Activated naive CD4-positive, alpha-beta T cell treated with anti-CD3 and anti-CD28 coated beads, Interleukin-2, amount 50 U/mL, for 24 hours (primary cell): ENCODE measurements around the gene SLC25A40.
"Not testable (repeated sequence)": the region's sequence is repeated elsewhere in the genome, so short reads cannot be mapped to it uniquely, and the experiment has no call there.

Experiments used
- H3K27ac Mint-ChIP-seq: one replicate; pipeline ENCODE4 v1.8.0; 2021; ENCODE audit warnings: mild to moderate bottlenecking, mixed read lengths
- H3K27me3 Mint-ChIP-seq: one replicate; pipeline ENCODE4 v1.8.0; 2021; ENCODE audit warnings: mixed read lengths
- H3K36me3 Mint-ChIP-seq: one replicate; pipeline ENCODE4 v1.8.0; 2021; ENCODE audit warnings: mixed read lengths
- H3K4me1 Mint-ChIP-seq: one replicate; pipeline ENCODE4 v1.8.0; 2021; ENCODE audit warnings: mixed read lengths
- H3K4me3 Mint-ChIP-seq: one replicate; pipeline ENCODE4 v1.8.0; 2021; ENCODE audit warnings: mild to moderate bottlenecking, mixed read lengths
- H3K9me3 Mint-ChIP-seq: one replicate; pipeline ENCODE4 v1.8.0; 2021; ENCODE audit warnings: mixed read lengths

The SLC25A40 gene

GRCh38 chr7:87831097-87831496 is 45.1 kb downstream of the SLC25A40 start:
- peaks cover 9% of the 10 kb centered on the region for H3K36me3 Mint-ChIP-seq
- no peak overlapping the region for H3K4me3 Mint-ChIP-seq
- H3K4me1 Mint-ChIP-seq = no peaks in the 10 kb centered on the region
- H3K27ac Mint-ChIP-seq = no peak overlapping the region
- H3K27me3 Mint-ChIP-seq = no peaks in the 10 kb centered on the region
- no peaks in the 10 kb centered on the region for H3K9me3 Mint-ChIP-seq

- H3K27me3 Mint-ChIP-seq, H3K4me1 Mint-ChIP-seq, H3K27ac Mint-ChIP-seq, H3K4me3 Mint-ChIP-seq, H3K36me3 Mint-ChIP-seq, H3K9me3 Mint-ChIP-seq: not testable (repeated sequence)
These were observed 47.8 kb downstream of the SLC25A40 start for GRCh38 chr7:87828383-87828782.

- H3K27ac Mint-ChIP-seq = not testable (repeated sequence)
These were observed 50.8 kb downstream of the SLC25A40 start for GRCh38 chr7:87825369-87825768.

GRCh38 chr7:87822056-87822455 is 54.1 kb downstream of the SLC25A40 start:
- not testable (repeated sequence) for H3K27me3 Mint-ChIP-seq, H3K27ac Mint-ChIP-seq, H3K4me3 Mint-ChIP-seq, H3K36me3 Mint-ChIP-seq, H3K4me1 Mint-ChIP-seq, H3K9me3 Mint-ChIP-seq

More at GRCh38 chr7:87825369-87825768, 50.8 kb downstream of the SLC25A40 start:
- not testable (repeated sequence) for H3K27me3 Mint-ChIP-seq, H3K4me1 Mint-ChIP-seq, H3K36me3 Mint-ChIP-seq, H3K4me3 Mint-ChIP-seq, H3K9me3 Mint-ChIP-seq

- H3K36me3 Mint-ChIP-seq = peaks cover 3% of the 10 kb centered on the region
- no peaks in the 10 kb centered on the region for H3K4me1 Mint-ChIP-seq
- no peaks in the 10 kb centered on the region for H3K9me3 Mint-ChIP-seq
- H3K27me3 Mint-ChIP-seq = peaks cover 3% of the 10 kb centered on the region
- no peak overlapping the region for H3K27ac Mint-ChIP-seq
- H3K4me3 Mint-ChIP-seq = no peak overlapping the region
These were observed 57.8 kb downstream of the SLC25A40 start for GRCh38 chr7:87818336-87818735.

GRCh38 chr7:87816389-87816788 is 59.8 kb downstream of the SLC25A40 start:
- no peak overlapping the region for H3K27ac Mint-ChIP-seq
- H3K4me3 Mint-ChIP-seq = no peak overlapping the region
- H3K9me3 Mint-ChIP-seq = no peaks in the 10 kb centered on the region
- no peaks in the 10 kb centered on the region for H3K4me1 Mint-ChIP-seq
- peaks cover 3% of the 10 kb centered on the region for H3K27me3 Mint-ChIP-seq
- peaks cover 1% of the 10 kb centered on the region for H3K36me3 Mint-ChIP-seq

- Mint-ChIP-seq H3K27me3 (no peaks in the 10 kb centered on the region), H3K4me3 (no peak overlapping the region), H3K4me1 (no peaks in the 10 kb centered on the region), H3K36me3 (no peaks in the 10 kb centered on the region), H3K27ac (no peak overlapping the region), H3K9me3 (no peaks in the 10 kb centered on the region)
These were observed 65.4 kb downstream of the SLC25A40 start for GRCh38 chr7:87810726-87811125.

GRCh38 chr7:87810130-87810529 is 66.0 kb downstream of the SLC25A40 start:
- no peaks in the 10 kb centered on the region for H3K36me3 Mint-ChIP-seq
- H3K4me3 Mint-ChIP-seq = no peak overlapping the region
- no peak overlapping the region for H3K27ac Mint-ChIP-seq
- no peaks in the 10 kb centered on the region for H3K27me3 Mint-ChIP-seq
- H3K4me1 Mint-ChIP-seq = no peaks in the 10 kb centered on the region
- H3K9me3 Mint-ChIP-seq = no peaks in the 10 kb centered on the region

GRCh38 chr7:87806150-87806549 is 70.0 kb downstream of the SLC25A40 start:
- no peaks in the 10 kb centered on the region for H3K36me3 Mint-ChIP-seq
- H3K4me3 Mint-ChIP-seq = no peak overlapping the region
- H3K27ac Mint-ChIP-seq = no peak overlapping the region
- no peaks in the 10 kb centered on the region for H3K4me1 Mint-ChIP-seq
- H3K9me3 Mint-ChIP-seq = no peaks in the 10 kb centered on the region
- no peaks in the 10 kb centered on the region for H3K27me3 Mint-ChIP-seq

- H3K27me3 Mint-ChIP-seq = peaks cover 11% of the 10 kb centered on the region
- H3K27ac Mint-ChIP-seq = no peak overlapping the region
- H3K4me1 Mint-ChIP-seq = no peaks in the 10 kb centered on the region
- H3K9me3 Mint-ChIP-seq = no peaks in the 10 kb centered on the region
- H3K4me3 Mint-ChIP-seq = no peak overlapping the region
- no peaks in the 10 kb centered on the region for H3K36me3 Mint-ChIP-seq
These were observed 78.3 kb downstream of the SLC25A40 start for GRCh38 chr7:87797798-87798403.

GRCh38 chr7:87797395-87797794 is 78.8 kb downstream of the SLC25A40 start:
- Mint-ChIP-seq H3K27me3 (peaks cover 12% of the 10 kb centered on the region), H3K4me3 (no peak overlapping the region), H3K9me3 (no peaks in the 10 kb centered on the region), H3K4me1 (no peaks in the 10 kb centered on the region), H3K27ac (no peak overlapping the region), H3K36me3 (no peaks in the 10 kb centered on the region)

GRCh38 chr7:87785368-87785995 is 90.7 kb downstream of the SLC25A40 start:
- no peaks in the 10 kb centered on the region for H3K9me3 Mint-ChIP-seq

GRCh38 chr7:87784424-87784823 is 91.7 kb downstream of the SLC25A40 start:
- H3K27ac Mint-ChIP-seq = no peak overlapping the region
- H3K4me1 Mint-ChIP-seq = no peaks in the 10 kb centered on the region
- H3K36me3 Mint-ChIP-seq = peaks cover 2% of the 10 kb centered on the region
- H3K9me3 Mint-ChIP-seq = no peaks in the 10 kb centered on the region
- H3K4me3 Mint-ChIP-seq = no peak overlapping the region
- H3K27me3 Mint-ChIP-seq = peaks cover 5% of the 10 kb centered on the region

More at GRCh38 chr7:87785368-87785995, 90.7 kb downstream of the SLC25A40 start:
- no peaks in the 10 kb centered on the region for H3K4me1 Mint-ChIP-seq
- peaks cover 5% of the 10 kb centered on the region for H3K27me3 Mint-ChIP-seq
- H3K27ac Mint-ChIP-seq = no peak overlapping the region
- H3K4me3 Mint-ChIP-seq = no peak overlapping the region
- peaks cover 2% of the 10 kb centered on the region for H3K36me3 Mint-ChIP-seq
